HEK293 (cell line): ENCODE data around the gene ARPC3.
A peak's percentile ranks its signal among the peaks of the same experiment; 100 is the strongest.

Experiments used
- CTCF ChIA-PET: fragments of 350-600 bp; formaldehyde crosslinking; extraction: SDS; loops from one replicate; lab custom pipeline; 2021; ENCODE audit warnings: antibody characterized with exemption; lab: Yijun Ruan, JAX
- POLR2A ChIA-PET: fragments of 300-600 bp; formaldehyde crosslinking; extraction: SDS; loops from one replicate; lab custom pipeline; 2020; ENCODE audit warnings: antibody characterized with exemption, inconsistent platforms; lab: Yijun Ruan, JAX
- H3K27ac ChIP-seq: fragments of 200-500 bp; sonication (Bioruptor generic); 2 replicates; pipeline ENCODE4 v1.5.1; 2014; ENCODE audit warnings: low read depth, low read length, control low read depth, inconsistent platforms; ENCODE audit errors: extremely low read depth
- H3K36me3 ChIP-seq, 2 experiments: fragments of 200-500 bp in 1 of 2; sonication (Bioruptor generic) in 1 of 2; 1 replicate in 1 of 2; 2 replicates in 1 of 2; pipeline ENCODE4 v1.5.1; 2014 to 2017; ENCODE audit warnings: inconsistent platforms in 2 of 2, low read length in 2 of 2; ENCODE audit not compliant: control insufficient read depth in 2 of 2, insufficient read depth in 1 of 2
- H3K4me1 ChIP-seq: fragments of 200-500 bp; sonication (Bioruptor generic); 2 replicates; pipeline ENCODE4 v1.5.1; 2014; ENCODE audit warnings: mild to moderate bottlenecking, low read length, inconsistent platforms; ENCODE audit not compliant: control insufficient read depth, insufficient read depth
- H3K4me3 ChIP-seq: 2 replicates; pipeline ENCODE4 v1.5.1; 2011; ENCODE audit warnings: low read depth, mild to moderate bottlenecking, control low read depth, low read length, moderate library complexity
- H3K9me3 ChIP-seq: fragments of 200-500 bp; sonication (Bioruptor generic); 2 replicates; pipeline ENCODE4 v1.5.1; 2014; ENCODE audit warnings: low read depth, low read length, inconsistent platforms; ENCODE audit not compliant: control insufficient read depth, insufficient read depth
- FEZF1 ChIP-seq: fragments of 450-650 bp; formaldehyde crosslinking; IDR thresholded peaks from 2 replicates; pipeline ENCODE4 v1.5.1; 2016; ENCODE audit warnings: missing biosample characterization, missing genetic modification characterization
- HOXC10 ChIP-seq: sonication (generic); formaldehyde crosslinking; IDR thresholded peaks from 2 replicates; pipeline ENCODE4 v1.8.1; 2023; ENCODE audit warnings: mild to moderate bottlenecking, missing genetic modification reagents
- MEIS1 ChIP-seq: sonication (generic); formaldehyde crosslinking; IDR thresholded peaks from 2 replicates; pipeline ENCODE4 v1.8.1; 2022; ENCODE audit warnings: missing genetic modification reagents, mild to moderate bottlenecking, borderline replicate concordance
- MZF1 ChIP-seq: fragments of 450-650 bp; formaldehyde crosslinking; IDR thresholded peaks from 2 replicates; pipeline ENCODE4 v1.5.1; 2017; ENCODE audit warnings: missing biosample characterization, missing genetic modification characterization, borderline replicate concordance
- YY2 ChIP-seq: fragments of 450-650 bp; formaldehyde crosslinking; IDR thresholded peaks from 2 replicates; pipeline ENCODE4 v1.5.1; 2016; ENCODE audit warnings: missing biosample characterization, missing genetic modification characterization
- ZBTB48 ChIP-seq: fragments of 450-650 bp; formaldehyde crosslinking; IDR thresholded peaks from 2 replicates; pipeline ENCODE4 v1.5.1; 2016; ENCODE audit warnings: missing biosample characterization, missing genetic modification characterization
- ZNF138 ChIP-seq: fragments of 450-650 bp; formaldehyde crosslinking; IDR thresholded peaks from 2 replicates; pipeline ENCODE4 v1.5.1; 2016; ENCODE audit warnings: missing biosample characterization, missing genetic modification characterization, borderline replicate concordance
- ZNF214 ChIP-seq: fragments of 450-650 bp; formaldehyde crosslinking; IDR thresholded peaks from 2 replicates; pipeline ENCODE4 v1.5.1; 2017; ENCODE audit warnings: missing biosample characterization, mild to moderate bottlenecking, missing genetic modification characterization, borderline replicate concordance
- ZNF324 ChIP-seq: fragments of 450-650 bp; formaldehyde crosslinking; IDR thresholded peaks from 2 replicates; pipeline ENCODE4 v1.5.1; 2016; ENCODE audit warnings: missing biosample characterization, missing genetic modification characterization
- ZNF366 ChIP-seq: fragments of 450-650 bp; formaldehyde crosslinking; conservative IDR thresholded peaks from 2 replicates; pipeline ENCODE4 v1.5.1; 2016; ENCODE audit warnings: missing biosample characterization, missing genetic modification characterization
- ZNF521 ChIP-seq: fragments of 450-650 bp; formaldehyde crosslinking; IDR thresholded peaks from 2 replicates; pipeline ENCODE4 v1.5.1; 2017; ENCODE audit warnings: missing biosample characterization, mild to moderate bottlenecking, missing genetic modification characterization
- ZNF555 ChIP-seq: fragments of 450-650 bp; formaldehyde crosslinking; conservative IDR thresholded peaks from 2 replicates; pipeline ENCODE4 v1.5.1; 2017; ENCODE audit warnings: missing biosample characterization, mild to moderate bottlenecking, missing genetic modification characterization, inconsistent platforms
- ZNF561 ChIP-seq: fragments of 450-650 bp; IDR thresholded peaks from 2 replicates; pipeline ENCODE4 v1.5.1; 2018; ENCODE audit warnings: missing biosample characterization, missing genetic modification characterization, borderline replicate concordance
- ZNF777 ChIP-seq: fragments of 450-650 bp; formaldehyde crosslinking; IDR thresholded peaks from 2 replicates; pipeline ENCODE4 v1.5.1; 2017; ENCODE audit warnings: missing biosample characterization, missing genetic modification characterization, borderline replicate concordance
- TF ChIP-seq, protein P1 (sequence below): fragments of 450-650 bp; formaldehyde crosslinking; IDR thresholded peaks from 2 replicates; pipeline ENCODE4 v1.5.1; 2017; ENCODE audit warnings: missing biosample characterization, missing genetic modification characterization
- TF ChIP-seq, protein P2 (sequence below): fragments of 450-650 bp; formaldehyde crosslinking; IDR thresholded peaks from 2 replicates; pipeline ENCODE4 v1.5.1; 2016; ENCODE audit warnings: missing biosample characterization, missing genetic modification characterization
- TF ChIP-seq, protein P3 (sequence below): fragments of 450-650 bp; formaldehyde crosslinking; IDR thresholded peaks from 2 replicates; pipeline ENCODE4 v1.5.1; 2016; ENCODE audit warnings: missing biosample characterization, missing genetic modification characterization
- TF ChIP-seq, protein P4 (sequence below): fragments of 450-650 bp; formaldehyde crosslinking; IDR thresholded peaks from 2 replicates; pipeline ENCODE4 v1.5.1; 2017; ENCODE audit warnings: missing biosample characterization, missing genetic modification characterization

ARPC3 gene

DNA sequence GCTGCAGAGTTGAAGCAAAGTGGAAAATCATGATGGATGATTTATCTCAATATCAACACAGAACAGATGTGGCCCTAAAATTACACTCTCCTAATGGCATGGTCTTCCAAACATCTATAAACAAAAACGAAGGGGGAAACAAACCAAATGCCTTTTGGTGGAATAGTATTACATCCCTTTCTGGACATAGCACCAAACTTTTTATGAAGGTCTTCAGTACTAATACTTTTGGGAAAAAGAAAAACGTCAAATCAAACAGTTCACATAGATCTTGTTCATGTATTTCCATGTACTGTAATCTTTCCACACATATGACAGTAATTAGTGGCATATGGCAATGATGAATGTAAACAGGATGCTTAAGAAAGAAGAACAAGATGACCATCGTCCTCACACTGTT is 23.7 kb downstream of the ARPC3 start:
- Histone ChIP-seq H3K27ac (no peak overlapping the region), H3K36me3 (no peaks in the 10 kb centered on the region), H3K4me3 (no peak overlapping the region)
- POLR2A ChIA-PET, result no interaction called here
- CTCF ChIA-PET, result no interaction called here
- no peak for TF ChIP-seq ZNF324 (tag by site-specific recombination)
- TF ChIP-seq, protein P1, sequence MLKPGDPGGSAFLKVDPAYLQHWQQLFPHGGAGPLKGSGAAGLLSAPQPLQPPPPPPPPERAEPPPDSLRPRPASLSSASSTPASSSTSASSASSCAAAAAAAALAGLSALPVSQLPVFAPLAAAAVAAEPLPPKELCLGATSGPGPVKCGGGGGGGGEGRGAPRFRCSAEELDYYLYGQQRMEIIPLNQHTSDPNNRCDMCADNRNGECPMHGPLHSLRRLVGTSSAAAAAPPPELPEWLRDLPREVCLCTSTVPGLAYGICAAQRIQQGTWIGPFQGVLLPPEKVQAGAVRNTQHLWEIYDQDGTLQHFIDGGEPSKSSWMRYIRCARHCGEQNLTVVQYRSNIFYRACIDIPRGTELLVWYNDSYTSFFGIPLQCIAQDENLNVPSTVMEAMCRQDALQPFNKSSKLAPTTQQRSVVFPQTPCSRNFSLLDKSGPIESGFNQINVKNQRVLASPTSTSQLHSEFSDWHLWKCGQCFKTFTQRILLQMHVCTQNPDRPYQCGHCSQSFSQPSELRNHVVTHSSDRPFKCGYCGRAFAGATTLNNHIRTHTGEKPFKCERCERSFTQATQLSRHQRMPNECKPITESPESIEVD (tag by site-specific recombination), result 0 out of 2 replicates have a peak, but pooled peaks have one; percentile 2
- TF ChIP-seq, all 188 proteins: peak for 1
- Histone ChIP-seq H3K4me1 (no peaks in the 10 kb centered on the region), H3K9me3 (no peaks in the 10 kb centered on the region)

DNA sequence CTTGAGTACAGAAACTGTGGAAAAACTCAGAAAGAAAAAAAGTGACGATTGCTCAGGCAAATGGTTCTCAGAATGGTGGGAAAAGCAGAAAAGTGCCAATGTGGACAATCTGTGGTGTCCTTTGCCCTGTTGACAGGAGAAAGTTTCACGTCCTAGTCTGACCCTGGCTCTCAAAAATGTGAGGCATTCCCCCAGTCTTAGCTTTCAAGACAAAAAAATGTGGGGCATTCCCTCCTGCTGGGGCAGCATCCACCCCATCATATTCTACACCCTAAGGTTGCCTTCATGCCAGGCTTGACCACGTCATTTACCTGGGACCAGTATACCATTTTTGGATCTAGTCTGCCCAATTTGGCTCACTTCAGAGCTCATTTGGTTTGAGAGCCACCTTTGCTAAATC is 25.9 kb downstream of the ARPC3 start:
- CTCF ChIA-PET, result no interaction called here
- H3K9me3 ChIP-seq, result no peaks in the 10 kb centered on the region
- no peak overlapping the region for H3K27ac ChIP-seq
- H3K4me1 ChIP-seq, result no peaks in the 10 kb centered on the region
- H3K36me3 ChIP-seq, result no peaks in the 10 kb centered on the region
- POLR2A ChIA-PET, result no interaction called here
- H3K4me3 ChIP-seq, result no peak overlapping the region
- TF ChIP-seq ZNF138 (tag by site-specific recombination), result no peak
- TF ChIP-seq ZNF214 (tag by site-specific recombination), result no peak
- TF ChIP-seq YY2 (tag by site-specific recombination), result no peak
- TF ChIP-seq, protein P2, sequence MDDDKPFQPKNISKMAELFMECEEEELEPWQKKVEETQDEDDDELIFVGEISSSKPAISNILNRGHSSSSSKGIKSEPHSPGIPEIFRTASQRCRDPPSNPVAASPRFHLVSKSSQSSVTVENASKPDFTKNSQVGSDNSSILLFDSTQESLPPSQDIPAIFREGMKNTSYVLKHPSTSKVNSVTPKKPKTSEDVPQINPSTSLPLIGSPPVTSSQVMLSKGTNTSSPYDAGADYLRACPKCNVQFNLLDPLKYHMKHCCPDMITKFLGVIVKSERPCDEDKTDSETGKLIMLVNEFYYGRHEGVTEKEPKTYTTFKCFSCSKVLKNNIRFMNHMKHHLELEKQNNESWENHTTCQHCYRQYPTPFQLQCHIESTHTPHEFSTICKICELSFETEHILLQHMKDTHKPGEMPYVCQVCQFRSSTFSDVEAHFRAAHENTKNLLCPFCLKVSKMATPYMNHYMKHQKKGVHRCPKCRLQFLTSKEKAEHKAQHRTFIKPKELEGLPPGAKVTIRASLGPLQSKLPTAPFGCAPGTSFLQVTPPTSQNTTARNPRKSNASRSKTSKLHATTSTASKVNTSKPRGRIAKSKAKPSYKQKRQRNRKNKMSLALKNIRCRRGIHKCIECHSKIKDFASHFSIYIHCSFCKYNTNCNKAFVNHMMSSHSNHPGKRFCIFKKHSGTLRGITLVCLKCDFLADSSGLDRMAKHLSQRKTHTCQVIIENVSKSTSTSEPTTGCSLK (tag by site-specific recombination), result no peak
- TF ChIP-seq, all 188 proteins: peak for 0

DNA sequence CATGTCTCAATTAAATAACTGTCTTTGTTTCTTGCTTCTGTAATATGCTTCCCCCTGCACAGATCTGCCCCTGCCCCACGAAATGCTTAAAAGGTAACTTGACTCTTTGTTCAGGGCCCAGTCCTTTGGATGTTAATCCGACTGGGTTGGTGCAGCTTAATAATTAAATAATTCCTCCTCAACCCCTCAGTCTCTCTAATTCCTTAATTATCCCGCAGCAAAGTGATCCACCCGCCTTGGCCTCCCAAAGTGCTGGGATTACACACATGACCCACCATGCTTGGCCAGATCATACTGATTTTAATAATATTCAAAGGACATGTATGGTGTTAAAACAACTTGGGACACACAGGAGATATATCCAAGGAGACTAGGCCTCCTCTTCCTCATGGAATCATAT is 28.4 kb downstream of the ARPC3 start:
- CTCF ChIA-PET, result interaction anchor here (3.6 kb wide), 1 partner anchor 10 kb away, joined by 28 read pairs; no protein-coding TSS in a partner anchor
- Histone ChIP-seq H3K4me1 (no peaks in the 10 kb centered on the region), H3K27ac (no peak overlapping the region), H3K36me3 (no peaks in the 10 kb centered on the region)
- POLR2A ChIA-PET, result no interaction called here
- TF ChIP-seq MEIS1 (CRISPR knock-in tag), result no peak
- no peak for TF ChIP-seq ZNF521
- TF ChIP-seq ZNF561 (tag by site-specific recombination), result no peak
- TF ChIP-seq ZBTB48 (tag by site-specific recombination), result no peak
- TF ChIP-seq FEZF1 (tag by site-specific recombination), result no peak
- no peak for TF ChIP-seq ZNF777 (tag by site-specific recombination)
- TF ChIP-seq MZF1 (tag by site-specific recombination), result no peak
- no peak for TF ChIP-seq ZNF366 (tag by site-specific recombination)
- TF ChIP-seq, all 188 proteins: peak for 0
- Histone ChIP-seq H3K4me3 (no peak overlapping the region), H3K9me3 (no peaks in the 10 kb centered on the region)

GRCh38 chr12:110421159-110421661 is 28.9 kb downstream of the ARPC3 start:
- H3K4me1 ChIP-seq, result no peaks in the 10 kb centered on the region
- no peak overlapping the region for H3K4me3 ChIP-seq
- CTCF ChIA-PET, result interaction anchor here (3.6 kb wide), 1 partner anchor 10 kb away, joined by 28 read pairs; no protein-coding TSS in a partner anchor
- no peaks in the 10 kb centered on the region for H3K36me3 ChIP-seq
- H3K9me3 ChIP-seq, result no peaks in the 10 kb centered on the region
- POLR2A ChIA-PET, result interaction anchor here (0.6 kb wide), 1 partner anchor 378 kb away, joined by 4 read pairs; no protein-coding TSS in a partner anchor
- H3K27ac ChIP-seq, result no peak overlapping the region
- no peak for TF ChIP-seq ZNF555 (tag by site-specific recombination)
- TF ChIP-seq, protein P3, sequence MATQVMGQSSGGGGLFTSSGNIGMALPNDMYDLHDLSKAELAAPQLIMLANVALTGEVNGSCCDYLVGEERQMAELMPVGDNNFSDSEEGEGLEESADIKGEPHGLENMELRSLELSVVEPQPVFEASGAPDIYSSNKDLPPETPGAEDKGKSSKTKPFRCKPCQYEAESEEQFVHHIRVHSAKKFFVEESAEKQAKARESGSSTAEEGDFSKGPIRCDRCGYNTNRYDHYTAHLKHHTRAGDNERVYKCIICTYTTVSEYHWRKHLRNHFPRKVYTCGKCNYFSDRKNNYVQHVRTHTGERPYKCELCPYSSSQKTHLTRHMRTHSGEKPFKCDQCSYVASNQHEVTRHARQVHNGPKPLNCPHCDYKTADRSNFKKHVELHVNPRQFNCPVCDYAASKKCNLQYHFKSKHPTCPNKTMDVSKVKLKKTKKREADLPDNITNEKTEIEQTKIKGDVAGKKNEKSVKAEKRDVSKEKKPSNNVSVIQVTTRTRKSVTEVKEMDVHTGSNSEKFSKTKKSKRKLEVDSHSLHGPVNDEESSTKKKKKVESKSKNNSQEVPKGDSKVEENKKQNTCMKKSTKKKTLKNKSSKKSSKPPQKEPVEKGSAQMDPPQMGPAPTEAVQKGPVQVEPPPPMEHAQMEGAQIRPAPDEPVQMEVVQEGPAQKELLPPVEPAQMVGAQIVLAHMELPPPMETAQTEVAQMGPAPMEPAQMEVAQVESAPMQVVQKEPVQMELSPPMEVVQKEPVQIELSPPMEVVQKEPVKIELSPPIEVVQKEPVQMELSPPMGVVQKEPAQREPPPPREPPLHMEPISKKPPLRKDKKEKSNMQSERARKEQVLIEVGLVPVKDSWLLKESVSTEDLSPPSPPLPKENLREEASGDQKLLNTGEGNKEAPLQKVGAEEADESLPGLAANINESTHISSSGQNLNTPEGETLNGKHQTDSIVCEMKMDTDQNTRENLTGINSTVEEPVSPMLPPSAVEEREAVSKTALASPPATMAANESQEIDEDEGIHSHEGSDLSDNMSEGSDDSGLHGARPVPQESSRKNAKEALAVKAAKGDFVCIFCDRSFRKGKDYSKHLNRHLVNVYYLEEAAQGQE, result no peak
- TF ChIP-seq HOXC10 (CRISPR knock-in tag), result no peak
- no peak for TF ChIP-seq ZNF138 (tag by site-specific recombination)
- TF ChIP-seq, protein P4, sequence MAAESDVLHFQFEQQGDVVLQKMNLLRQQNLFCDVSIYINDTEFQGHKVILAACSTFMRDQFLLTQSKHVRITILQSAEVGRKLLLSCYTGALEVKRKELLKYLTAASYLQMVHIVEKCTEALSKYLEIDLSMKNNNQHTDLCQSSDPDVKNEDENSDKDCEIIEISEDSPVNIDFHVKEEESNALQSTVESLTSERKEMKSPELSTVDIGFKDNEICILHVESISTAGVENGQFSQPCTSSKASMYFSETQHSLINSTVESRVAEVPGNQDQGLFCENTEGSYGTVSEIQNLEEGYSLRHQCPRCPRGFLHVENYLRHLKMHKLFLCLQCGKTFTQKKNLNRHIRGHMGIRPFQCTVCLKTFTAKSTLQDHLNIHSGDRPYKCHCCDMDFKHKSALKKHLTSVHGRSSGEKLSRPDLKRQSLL (tag by site-specific recombination), result peak; percentile 80
